Measurements from ENCODE around the gene PDE4D.

GRCh38 chr5:59197911-59198310 lies 695.6 kb downstream of the PDE4D start:
- no peak for TF ChIP-seq CTCF (IDR thresholded peaks at IDR 0.05)
- no peak for TF ChIP-seq POLR2A (IDR thresholded peaks at IDR 0.05)
